Muscle of leg (tissue), 11 donors: ENCODE measurements around the gene IL19. TPM values are rescaled to one million over a fixed set of nuclear protein-coding genes. Genes with fewer than 3 reads are reported as not detected.
"Not testable (repeated sequence)": the region's sequence is repeated elsewhere in the genome, so short reads cannot be mapped to it uniquely, and the experiment has no call there.

ENCODE experiments used
- DNase-seq: peaks from one replicate; pipeline ENCODE4 v3.0.0; 2013
- H3K27ac ChIP-seq: one replicate; pipeline ENCODE4 v1.5.1; 2013; ENCODE audit warnings: mild to moderate bottlenecking, low read length, control low read depth
- H3K27me3 ChIP-seq: one replicate; pipeline ENCODE4 v1.6.1; 2013; ENCODE audit warnings: low read length; ENCODE audit not compliant: control insufficient read depth, insufficient read depth
- H3K36me3 ChIP-seq: one replicate; pipeline ENCODE4 v1.6.1; 2013; ENCODE audit warnings: low read length; ENCODE audit not compliant: control insufficient read depth, insufficient read depth
- H3K4me1 ChIP-seq: one replicate; pipeline ENCODE4 v1.6.1; 2013; ENCODE audit warnings: low read length; ENCODE audit not compliant: control insufficient read depth, insufficient read depth
- H3K4me3 ChIP-seq: one replicate; pipeline ENCODE4 v1.5.1; 2013; ENCODE audit warnings: low read length, control low read depth
- H3K9me3 ChIP-seq: replicated peaks from 2 replicates; pipeline ENCODE4 v1.6.1; 2013; ENCODE audit warnings: low read depth, low read length; ENCODE audit not compliant: control insufficient read depth
- WGBS: methylation state at CpG from one replicate; pipeline ENCODE4 v1.1.5; 2013; ENCODE audit warnings: missing lambda C conversion rate; ENCODE audit not compliant: insufficient coverage; 5-methylcytosine and 5-hydroxymethylcytosine counted together
- polyA plus RNA-seq, 8 donors: library from polyadenylated mRNA; unstranded; fragments of 120-200 nt; gene quantifications; one replicate each; pipeline versions ENCODE4 v1.2.1 to v1.2.3, GENCODE V29; 2013; ENCODE audit warnings: inconsistent platforms in 1 of 8, low replicate concordance in 1 of 8; ENCODE audit not compliant: insufficient read length in 8 of 8, insufficient read depth in 1 of 8
- total RNA-seq: library from RNA; stranded (reverse); fragments of 120-200 nt; gene quantifications from one replicate; pipeline ENCODE4 v1.2.4, GENCODE V29; 2013

The IL19 gene
- total and polyA plus RNA-seq, 9 donors: not detected

DNA sequence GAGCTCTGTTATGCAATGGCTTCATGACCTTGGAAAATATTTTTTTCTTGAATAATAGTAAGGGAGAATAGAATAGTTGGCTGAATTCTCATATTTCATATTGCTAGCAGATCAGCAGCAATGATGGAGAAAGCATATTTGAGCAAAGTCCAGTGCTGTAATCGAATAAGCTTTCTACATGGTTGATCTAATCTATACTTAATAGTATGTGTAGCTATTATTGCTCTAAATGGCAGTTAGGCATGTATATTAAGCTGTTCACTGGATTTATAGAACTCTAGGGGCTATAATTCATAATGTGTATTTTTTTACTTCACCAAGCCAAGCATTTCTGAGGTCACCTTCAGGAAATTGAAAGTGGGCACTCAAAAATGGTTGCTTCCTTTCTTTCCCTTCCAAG, 10.0 kb upstream of the IL19 start:
- no CpG with 5 or more reads among the region's 1 CpG for WGBS
- H3K27ac ChIP-seq: no peak overlapping the region

DNA sequence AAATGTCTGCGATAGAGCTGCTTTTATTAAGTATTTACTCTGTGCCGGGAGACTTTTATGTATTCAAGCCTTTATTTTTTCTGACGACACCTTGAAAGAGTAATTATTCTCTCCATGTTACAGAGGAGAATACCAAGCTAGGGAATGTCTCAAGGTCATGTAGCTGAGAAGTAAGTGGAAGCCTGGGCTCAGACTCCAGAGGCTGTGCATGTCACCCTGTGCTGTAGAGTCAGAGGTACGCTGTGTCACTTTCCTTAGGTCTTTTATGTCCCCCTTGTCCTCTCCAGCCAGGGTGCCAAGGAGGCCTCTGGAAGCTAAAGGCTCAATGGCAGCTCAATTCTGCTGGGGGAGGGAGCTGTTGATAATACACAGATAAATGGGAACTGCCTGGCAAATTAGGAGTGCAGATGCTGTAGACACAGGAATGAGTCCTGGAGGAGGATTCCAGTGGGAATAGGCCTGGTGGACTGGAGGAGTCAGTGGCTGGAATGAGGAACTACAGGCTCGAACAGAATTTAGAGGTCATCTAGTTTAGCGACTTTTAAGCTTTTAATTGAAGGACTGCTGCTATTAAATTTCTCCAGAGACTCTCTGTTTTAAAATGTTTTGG, 9.3 kb upstream of the IL19 start:
- Histone ChIP-seq H3K36me3 (no peaks in the 10 kb centered on the region), H3K9me3 (no peaks in the 10 kb centered on the region), H3K4me3 (no peak overlapping the region), H3K27ac (no peak overlapping the region), H3K4me1 (no peaks in the 10 kb centered on the region), H3K27me3 (peaks cover 3% of the 10 kb centered on the region)
- DNase-seq: no peak
- no CpG with 5 or more reads among the region's 6 CpGs for WGBS

More for the DNA sequence above, 10.0 kb upstream of the IL19 start:
- Histone ChIP-seq H3K27me3 (peaks cover 3% of the 10 kb centered on the region), H3K4me1 (no peaks in the 10 kb centered on the region), H3K36me3 (no peaks in the 10 kb centered on the region), H3K4me3 (no peak overlapping the region), H3K9me3 (no peaks in the 10 kb centered on the region)
- no peak for DNase-seq

DNA sequence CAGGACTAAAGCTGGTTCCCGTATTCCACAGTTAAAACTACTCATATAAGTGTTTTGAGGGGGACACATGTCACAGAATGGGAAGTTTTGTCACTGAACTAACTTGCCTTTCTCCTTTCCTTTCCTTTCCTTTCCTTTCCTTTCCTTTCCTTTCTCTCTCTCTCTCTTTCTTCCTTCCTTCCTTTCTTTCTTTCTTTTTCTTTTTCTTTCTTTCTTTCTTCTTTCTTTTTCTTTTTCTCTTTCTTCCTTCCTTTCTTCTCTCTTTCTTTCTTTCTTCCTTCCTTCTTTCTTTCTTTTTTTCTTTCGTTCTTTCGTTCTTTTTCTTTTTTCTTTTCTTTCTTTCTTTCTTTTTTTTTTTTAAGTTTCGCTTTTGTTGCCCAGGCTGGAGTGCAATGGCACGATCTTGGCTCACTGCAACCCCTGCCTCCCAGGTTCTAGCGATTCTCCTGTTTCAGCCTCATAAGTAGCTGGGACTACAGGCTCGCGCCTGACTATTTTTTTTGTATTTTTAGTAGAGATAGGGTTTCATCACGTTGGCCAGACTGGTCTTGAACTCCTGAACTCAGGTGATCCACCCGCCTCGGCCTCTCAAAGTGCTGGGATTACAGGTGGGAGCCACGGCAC, 7.7 kb upstream of the IL19 start:
- not testable (repeated sequence) for DNase-seq, H3K4me3 ChIP-seq, H3K27ac ChIP-seq, H3K27me3 ChIP-seq, H3K4me1 ChIP-seq, H3K36me3 ChIP-seq, H3K9me3 ChIP-seq
- WGBS: 84% methylated on average over 5 of the region's 12 CpGs

DNA sequence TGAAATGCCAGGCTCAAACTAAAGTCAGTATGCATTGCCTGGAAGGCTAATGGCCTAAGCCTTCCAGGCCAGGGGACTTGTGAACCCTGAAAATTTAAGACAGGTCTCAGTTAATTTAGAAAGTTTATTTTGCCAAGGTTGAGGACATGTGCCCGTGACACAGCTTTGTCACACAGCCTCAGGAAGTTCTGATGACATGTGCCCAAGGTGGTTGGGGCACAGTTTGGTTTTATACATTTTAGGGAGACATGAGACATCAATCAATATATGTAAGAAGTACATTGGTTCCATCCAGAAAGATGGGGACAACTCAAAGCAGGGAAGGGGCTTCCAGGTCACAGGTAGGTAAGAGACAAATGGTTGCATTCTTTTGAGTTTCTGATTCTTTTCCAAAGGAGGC, 4.8 kb upstream of the IL19 start:
- DNase-seq, H3K4me1 ChIP-seq, H3K9me3 ChIP-seq, H3K36me3 ChIP-seq, H3K27me3 ChIP-seq, H3K4me3 ChIP-seq, H3K27ac ChIP-seq: not testable (repeated sequence)
- no CpG with 5 or more reads among the region's 1 CpG for WGBS

DNA sequence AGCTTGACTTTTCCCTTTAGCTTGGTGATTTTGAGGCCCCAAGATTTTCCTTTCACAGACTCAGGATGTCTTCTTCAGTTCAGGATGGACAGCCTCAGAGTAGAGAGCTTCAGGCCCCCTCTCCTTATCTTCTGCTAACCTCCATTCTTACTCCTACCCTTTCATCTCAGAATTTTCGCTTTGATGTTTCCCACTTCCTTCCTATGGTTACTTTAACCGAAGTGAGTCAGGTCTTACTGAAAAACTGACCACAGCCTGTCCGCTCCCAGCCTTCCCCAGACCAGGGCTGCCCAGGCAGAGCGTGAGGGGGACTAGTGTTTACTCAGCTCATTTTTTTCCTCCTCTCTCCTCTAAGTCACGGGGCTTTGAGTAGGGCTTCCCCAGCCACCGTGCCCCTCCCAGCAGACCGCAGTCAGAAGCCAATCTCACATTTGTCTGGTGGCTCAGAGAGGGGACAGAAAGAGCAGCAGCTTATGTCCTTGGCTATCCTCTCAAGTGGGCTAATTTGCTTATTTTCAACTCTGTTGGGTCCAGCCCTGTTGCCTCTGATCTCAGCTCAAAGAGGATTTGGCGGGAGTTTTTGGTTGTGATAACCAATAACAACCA, 4.2 kb upstream of the IL19 start:
- peak; percentile 57 for DNase-seq
- Histone ChIP-seq H3K9me3 (no peaks in the 10 kb centered on the region), H3K4me1 (no peaks in the 10 kb centered on the region), H3K4me3 (no peak overlapping the region), H3K36me3 (no peaks in the 10 kb centered on the region), H3K27ac (no peak overlapping the region), H3K27me3 (peaks cover 5% of the 10 kb centered on the region)
- WGBS: 54% methylated on average over 2 of the region's 8 CpGs

DNA sequence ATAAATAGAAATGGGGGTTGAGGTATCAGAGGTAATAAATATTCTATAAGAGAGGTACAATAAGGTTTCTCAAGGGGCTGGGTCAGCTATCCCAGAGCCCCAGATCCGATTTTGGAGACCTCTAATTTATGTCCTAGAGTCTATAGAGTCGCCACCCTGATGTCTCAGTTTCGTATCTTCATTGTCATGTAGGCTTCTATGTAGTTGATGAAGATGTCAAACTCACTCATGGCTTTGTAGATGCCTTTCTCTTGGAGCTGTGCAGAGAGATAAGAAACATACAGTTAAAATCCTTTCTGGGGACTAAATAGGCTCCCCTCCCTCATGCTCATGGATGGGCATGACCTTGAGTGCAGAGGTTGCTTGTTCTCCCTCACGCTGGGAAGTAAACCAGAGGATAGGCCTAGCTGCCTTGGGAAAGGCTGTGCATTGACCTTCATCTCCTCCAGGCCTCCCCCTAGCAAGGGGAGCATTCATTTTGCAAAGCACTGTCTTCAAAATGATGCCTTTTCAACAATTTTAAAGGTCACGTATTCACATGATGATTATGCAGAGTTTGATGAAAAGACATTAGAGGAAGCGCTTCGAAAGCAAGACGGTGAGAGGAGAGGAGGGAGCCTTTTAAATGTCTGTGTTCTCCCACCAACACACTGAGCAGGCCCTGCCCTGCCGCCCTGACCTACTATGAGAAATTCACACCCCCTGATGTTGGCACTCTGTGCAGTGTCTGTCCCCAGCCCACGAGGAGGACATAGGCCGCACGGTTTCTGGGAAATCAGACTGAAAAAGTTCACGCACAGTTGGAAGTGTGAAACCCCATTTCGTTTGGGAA, 1.9 kb upstream of the IL19 start:
- Histone ChIP-seq H3K9me3 (no peaks in the 10 kb centered on the region), H3K27ac (no peak overlapping the region), H3K4me1 (no peaks in the 10 kb centered on the region), H3K27me3 (peaks cover 5% of the 10 kb centered on the region), H3K4me3 (no peak overlapping the region), H3K36me3 (no peaks in the 10 kb centered on the region)
- 51% methylated on average over 6 of the region's 14 CpGs for WGBS
- DNase-seq: no peak

DNA sequence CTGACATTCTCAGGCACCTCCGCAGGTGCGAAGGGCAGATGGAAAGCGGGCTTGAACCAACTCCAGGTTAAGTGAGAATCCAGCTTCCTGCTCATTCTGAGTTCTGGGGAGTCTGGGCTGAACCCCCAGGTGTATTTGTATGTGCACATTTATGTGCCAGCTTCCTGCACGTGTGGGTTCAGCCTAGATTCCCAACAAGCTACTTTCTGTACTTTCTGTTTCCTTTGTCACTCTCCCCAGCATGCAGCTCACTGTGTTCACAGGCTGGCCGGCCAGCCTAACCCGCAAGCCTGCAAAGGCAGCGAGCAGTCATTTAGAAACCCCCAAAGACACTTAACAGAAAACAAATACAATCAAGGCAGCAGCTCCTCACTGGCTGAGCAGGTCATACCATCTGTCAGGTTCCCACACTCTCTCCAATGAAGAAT, 1.3 kb upstream of the IL19 start:
- Histone ChIP-seq H3K4me1 (no peaks in the 10 kb centered on the region), H3K9me3 (no peaks in the 10 kb centered on the region), H3K27ac (no peak overlapping the region), H3K36me3 (no peaks in the 10 kb centered on the region), H3K4me3 (no peak overlapping the region), H3K27me3 (peaks cover 6% of the 10 kb centered on the region)
- no peak for DNase-seq
- 66% methylated on average over 7 of the region's 7 CpGs for WGBS

DNA sequence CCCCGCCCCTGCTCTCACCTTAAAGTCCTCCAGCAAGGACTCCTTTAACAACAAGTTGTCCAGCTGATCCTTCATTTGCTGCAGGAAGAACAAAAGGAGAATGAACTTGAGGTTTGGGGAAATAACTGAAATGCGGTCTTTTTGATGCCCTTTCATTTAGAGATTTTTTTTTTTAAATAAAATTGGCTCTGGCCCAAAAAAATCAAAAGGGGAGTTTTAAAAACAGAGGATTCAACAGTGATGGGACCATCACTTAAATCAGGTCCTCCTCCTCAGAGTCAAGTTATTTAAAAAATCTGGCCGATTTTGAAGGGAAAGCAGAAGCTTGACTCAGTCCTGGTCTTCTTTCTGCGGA, 742 bp downstream of the IL19 start:
- H3K27ac ChIP-seq: no peak overlapping the region
- 82% methylated on average over 2 of the region's 4 CpGs for WGBS
- H3K36me3 ChIP-seq: no peaks in the 10 kb centered on the region
- H3K27me3 ChIP-seq: peaks cover 8% of the 10 kb centered on the region
- no peaks in the 10 kb centered on the region for H3K4me1 ChIP-seq
- no peaks in the 10 kb centered on the region for H3K9me3 ChIP-seq
- DNase-seq: no peak
- H3K4me3 ChIP-seq: no peak overlapping the region

DNA sequence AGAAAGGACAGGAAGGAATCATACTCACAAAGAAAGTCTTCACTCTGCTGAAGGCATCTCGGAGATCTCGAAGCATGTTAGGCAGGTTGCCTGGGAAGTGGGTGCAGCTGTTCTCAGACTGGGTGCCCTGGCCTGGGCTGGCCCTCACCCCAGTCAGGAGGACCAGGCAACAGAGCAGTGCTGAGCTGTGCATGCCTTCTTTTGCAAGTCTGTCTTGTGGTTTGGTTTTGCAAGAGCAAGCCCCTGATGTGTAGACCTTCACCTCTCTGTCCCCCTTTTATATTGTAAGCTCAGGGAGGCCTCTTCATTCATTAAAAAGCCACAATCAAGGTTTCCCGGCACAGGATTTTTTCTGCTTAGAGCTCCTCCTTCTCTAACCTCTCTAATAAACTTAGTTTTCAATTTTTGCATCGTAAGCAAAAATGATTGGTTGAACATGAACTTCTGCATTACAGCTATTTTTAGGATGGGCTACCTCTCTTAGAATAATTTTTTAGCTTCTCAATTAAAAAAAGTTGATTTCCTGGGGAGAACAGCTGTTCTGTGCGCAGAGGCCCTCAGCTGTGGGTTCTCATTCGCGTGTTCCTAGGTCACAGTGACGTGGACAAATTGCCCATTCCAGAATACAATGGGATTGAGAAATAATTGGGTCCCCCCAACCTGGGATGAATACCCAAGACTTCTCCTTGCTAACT, 1.8 kb downstream of the IL19 start, which contains the start of gene IL10:
TSS of gene IL10 (minus strand) at position 252 of the 695 bp plus-strand sequence. CDS start at position 193, 59 bp downstream.
- 83% methylated on average over 4 of the region's 8 CpGs for WGBS
- DNase-seq: peak; percentile 43
- Histone ChIP-seq H3K36me3 (no peaks in the 10 kb centered on the region), H3K4me1 (no peaks in the 10 kb centered on the region), H3K27me3 (peaks cover 8% of the 10 kb centered on the region), H3K4me3 (no peak within 1 kb of the TSS), H3K27ac (no peak within 1 kb of the TSS), H3K9me3 (no peaks in the 10 kb centered on the region)
